Stimulated activated CD8-positive, alpha-beta memory T cell treated with anti-CD3 and anti-CD28 coated beads, Interleukin-7, amount 100 ng/mL, for 24 hours (primary cell): ENCODE measurements around the gene KDM5C.

Source experiments
- DNase-seq: peaks from one replicate; pipeline ENCODE4 v3.0.0-alpha.2; 2020; ENCODE audit warnings: low read depth

The KDM5C gene

GRCh38 chrX:53250556-53250955, 25.5 kb upstream of the KDM5C start:
- DNase-seq, result no peak

- DNase-seq, result no peak
These were observed 24.5 kb upstream of the KDM5C start for GRCh38 chrX:53249408-53250042.

DNA sequence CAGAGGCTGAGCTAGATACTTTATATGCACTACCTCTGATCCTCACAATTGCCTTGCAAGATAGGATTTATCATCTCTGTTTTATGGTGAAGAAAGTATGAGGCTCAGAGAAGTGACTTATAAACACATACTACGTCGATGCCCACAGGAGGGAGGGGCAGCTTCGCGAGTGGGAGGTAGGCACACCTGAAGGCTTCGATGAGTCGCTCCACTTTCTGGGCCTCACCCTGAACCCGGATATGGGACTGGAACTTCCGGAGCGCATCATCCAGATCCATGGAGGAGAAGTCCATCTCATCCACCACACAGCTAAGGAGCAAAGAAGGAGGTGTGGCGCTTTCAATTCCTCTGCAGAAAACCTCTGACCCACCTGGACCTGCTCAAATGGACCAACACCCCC, 22.9 kb upstream of the KDM5C start:
- no peak for DNase-seq

- no peak for DNase-seq
These were observed 21.2 kb upstream of the KDM5C start for GRCh38 chrX:53246231-53246630.

- DNase-seq, result no peak
These were observed 19.6 kb upstream of the KDM5C start for GRCh38 chrX:53244610-53245009.

DNA sequence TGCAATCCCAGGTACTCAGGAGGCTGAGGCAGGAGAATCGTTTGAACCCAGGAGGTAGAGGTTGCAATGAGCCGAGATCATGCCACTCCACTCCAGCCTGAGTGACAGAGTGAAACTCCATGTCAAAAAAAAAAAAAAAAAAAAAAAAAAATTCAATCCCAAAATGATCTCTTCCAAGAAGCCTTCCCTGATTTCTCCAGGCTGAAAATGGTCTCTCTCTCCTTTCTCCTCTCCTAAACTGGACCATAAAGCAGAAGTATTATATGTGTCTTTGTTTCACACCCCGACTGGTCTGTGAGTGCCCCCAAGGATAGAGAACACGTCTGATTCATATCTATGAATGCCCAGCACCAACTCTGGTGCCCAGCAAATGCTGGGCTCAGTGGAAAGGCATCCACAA, 17.3 kb upstream of the KDM5C start:
- no peak for DNase-seq

GRCh38 chrX:53241558-53241957, 16.6 kb upstream of the KDM5C start:
- DNase-seq, result no peak

GRCh38 chrX:53239474-53239873, 14.5 kb upstream of the KDM5C start:
- DNase-seq, result no peak

DNA sequence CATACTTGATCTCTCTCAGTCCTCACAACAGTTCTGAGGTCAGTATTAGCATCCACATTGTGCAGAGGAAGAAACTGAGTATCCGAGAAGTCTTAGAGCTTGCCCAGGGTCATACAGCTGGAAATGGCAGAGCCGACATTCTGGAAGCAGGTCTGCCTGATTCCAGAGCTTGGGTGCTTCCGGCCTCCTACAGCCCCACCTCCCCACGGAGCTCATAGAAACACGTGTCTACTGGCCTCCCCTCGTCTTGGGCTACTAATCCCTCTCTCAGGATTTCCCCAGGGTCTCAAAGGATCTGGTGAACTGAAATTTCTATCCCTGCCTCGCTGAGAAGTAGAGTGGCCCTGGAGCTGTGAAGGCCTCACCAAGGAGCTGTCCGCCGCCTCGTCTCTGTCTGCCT, 12.0 kb upstream of the KDM5C start:
- DNase-seq, result no peak

DNA sequence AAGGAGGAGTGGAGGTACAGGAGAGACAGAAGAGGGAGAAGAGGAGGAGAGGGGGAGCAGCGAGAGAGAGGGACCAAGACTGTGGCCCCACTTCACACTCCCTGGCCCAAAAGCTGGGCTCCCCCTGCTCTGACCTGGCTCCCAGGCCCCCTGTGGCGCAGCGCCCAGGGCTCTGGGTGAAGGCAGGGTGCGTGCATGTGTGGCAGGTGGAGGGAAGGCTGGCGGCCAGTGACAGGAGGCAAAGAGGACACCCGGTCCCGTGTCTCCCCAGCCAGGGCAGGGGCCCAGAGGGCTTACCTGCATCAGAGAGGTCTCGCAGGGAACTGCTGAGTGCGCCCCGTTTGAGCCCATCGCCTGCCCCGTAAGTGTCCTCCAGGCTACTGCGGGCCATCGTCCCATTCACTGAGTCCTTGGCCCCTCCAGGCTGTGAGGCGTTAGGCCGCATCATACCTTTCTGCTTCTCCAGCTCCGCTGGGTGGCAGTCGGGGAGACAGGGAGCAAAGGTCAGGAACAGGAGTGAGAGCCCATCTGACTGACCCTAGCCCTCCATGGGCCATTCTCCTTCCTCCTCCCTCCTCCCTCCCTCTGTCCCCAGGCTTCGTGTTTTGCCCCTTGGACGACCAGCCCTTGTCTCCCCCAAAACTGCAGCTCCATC, 11.1 kb upstream of the KDM5C start:
- DNase-seq, result no peak

DNA sequence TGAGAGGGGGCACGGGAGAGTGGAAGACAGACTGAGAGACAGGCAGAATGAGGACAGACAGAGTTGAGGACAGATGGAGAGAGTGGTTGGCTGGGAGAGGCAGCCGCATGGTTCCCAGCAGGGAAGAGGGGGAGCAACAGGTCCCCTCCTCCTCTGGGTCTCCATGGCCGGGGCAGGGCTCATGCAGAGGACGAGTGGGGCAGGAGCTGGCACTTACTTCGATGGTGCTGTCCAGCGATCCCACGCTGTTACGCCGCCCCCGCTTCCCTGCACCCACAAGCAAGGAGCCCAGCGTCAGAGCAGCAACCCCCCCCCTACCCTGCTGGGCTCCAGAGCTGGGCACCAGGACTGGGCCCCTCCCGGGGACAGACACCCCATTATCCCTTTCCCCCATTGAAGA, 10.6 kb upstream of the KDM5C start:
- no peak for DNase-seq

DNA sequence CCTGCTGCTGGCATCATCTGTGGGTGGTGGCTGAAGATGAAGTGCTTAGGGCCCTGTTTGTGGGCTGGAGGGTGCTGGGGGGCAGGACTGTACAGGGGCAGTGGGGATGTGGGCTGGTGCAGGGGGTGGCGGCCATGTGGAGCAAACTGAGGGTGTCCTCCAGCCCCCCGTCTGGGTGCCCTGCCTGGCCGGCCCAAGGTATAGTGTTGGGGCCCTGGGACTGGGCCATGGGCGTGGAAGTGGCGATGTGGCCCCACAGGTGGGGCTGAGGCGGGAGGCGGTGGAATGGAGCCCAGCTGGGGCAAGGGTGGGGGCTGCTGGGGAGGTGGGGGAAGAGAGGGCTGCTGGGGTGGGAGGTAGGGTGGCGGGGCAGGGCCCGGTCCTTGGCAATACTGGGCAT, 9.5 kb upstream of the KDM5C start:
- no peak for DNase-seq

GRCh38 chrX:53233536-53233935, 8.5 kb upstream of the KDM5C start:
- no peak for DNase-seq

DNA sequence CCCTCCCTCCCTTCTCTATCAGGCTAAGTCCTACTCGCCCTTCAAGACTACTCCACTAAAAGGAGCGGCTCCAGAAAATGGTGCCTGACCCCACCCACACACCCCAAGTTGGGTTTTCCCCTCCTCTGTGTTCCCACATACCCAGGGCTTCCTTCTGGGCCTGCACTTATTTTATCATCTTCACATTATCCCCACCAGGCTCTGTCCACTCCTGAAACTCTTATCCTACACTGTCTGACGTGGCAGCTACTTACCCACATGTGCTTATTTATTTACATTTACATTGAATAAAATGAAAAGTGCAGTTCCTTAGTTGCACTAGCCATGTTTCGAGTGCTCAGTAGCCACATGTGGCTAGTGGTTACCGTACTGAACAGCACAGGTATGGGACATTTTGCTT, 5.1 kb upstream of the KDM5C start:
- DNase-seq, result no peak

DNA sequence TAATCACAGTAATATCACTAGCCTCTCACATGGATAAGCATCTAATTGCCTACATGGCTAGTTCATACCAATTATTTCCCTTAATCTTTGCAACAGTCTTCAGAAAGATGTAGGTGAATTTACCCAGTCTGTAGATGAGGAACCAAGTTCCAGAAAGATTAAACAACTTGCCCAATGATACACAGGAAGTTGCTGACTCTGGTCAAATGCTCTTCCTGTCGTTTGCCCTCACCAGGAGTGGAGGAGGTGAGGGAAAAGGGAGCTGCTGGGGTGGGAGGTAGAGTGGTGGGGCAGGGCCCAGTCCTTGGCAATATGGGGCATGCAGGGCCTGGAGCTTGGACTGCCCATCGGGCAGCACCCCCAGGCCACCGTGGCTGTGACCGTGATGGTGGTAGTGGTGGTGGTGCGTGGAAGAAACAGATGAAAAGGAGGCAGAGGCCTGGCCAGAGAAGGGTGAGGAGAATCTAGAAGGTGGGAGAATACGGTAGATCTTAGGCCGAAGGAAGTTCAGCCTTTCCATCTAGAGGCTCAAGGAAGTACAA, 2.3 kb upstream of the KDM5C start:
- no peak for DNase-seq

GRCh38 chrX:53223955-53224859, 800 bp downstream of the KDM5C start:
- DNase-seq, result no peak

- no peak for DNase-seq
These were observed 1.8 kb downstream of the KDM5C start for GRCh38 chrX:53223068-53223693.

- no peak for DNase-seq
These were observed 13.5 kb downstream of the KDM5C start for GRCh38 chrX:53211391-53211978.

DNA sequence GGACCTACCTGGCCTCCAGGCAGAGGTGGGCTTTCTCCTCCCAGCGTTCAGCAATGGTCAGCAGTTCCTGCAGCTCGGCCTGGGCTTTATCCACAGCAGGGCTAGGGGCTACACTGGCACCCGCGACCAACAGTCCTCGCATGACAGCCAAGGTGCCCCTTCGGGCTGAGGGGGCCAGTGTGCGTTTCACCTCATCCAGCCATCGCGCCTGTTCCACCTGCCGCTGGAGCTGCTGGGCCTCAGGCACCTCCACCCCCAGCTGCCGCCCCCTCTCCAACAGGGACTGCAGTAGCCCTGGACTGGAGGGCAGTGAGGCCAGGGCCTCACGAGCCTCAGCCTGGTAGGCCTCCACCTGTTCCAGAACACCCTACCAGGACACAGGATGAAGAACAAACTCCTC, 28.3 kb downstream of the KDM5C start:
- DNase-seq, result no peak

GRCh38 chrX:53195401-53195800, 29.6 kb downstream of the KDM5C start:
- no peak for DNase-seq

DNA sequence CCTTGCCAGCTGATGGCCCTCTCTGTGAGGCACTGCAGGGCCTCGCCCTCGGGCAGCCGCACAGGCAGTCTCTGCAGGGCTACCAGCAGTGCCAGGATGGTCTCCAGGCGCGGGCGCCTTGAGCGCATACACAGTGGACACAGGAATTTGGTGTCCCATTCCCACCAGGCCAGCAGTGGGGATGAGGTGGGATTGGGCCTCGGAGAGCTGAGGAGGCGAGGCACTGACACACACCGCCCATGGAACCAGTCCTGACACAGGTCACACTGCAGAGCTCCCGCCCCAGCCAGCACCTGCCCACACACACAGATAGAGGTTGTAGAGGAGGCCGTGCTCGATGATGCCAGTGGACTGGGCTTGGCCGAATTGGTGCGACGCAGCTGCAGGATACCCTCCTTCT, 30.7 kb downstream of the KDM5C start:
- DNase-seq, result no peak

- no peak for DNase-seq
These were observed 31.9 kb downstream of the KDM5C start for GRCh38 chrX:53193093-53193492.
